KMS-11 (cell line): Measurements from ENCODE around the gene FDXACB1.

Source experiments
- H2AFZ ChIP-seq: fragments of 200-600 bp; sonication (generic); 2 replicates; pipeline ENCODE4 v1.6.1; 2016; ENCODE audit warnings: antibody characterized with exemption, mixed run types, low read depth
- H3K27ac ChIP-seq: fragments of 200-600 bp; sonication (generic); 2 replicates; pipeline ENCODE4 v1.6.1; 2016; ENCODE audit warnings: mild to moderate bottlenecking, mixed run types
- H3K27me3 ChIP-seq: fragments of 200-600 bp; sonication (generic); 2 replicates; pipeline ENCODE4 v1.6.1; 2017; ENCODE audit warnings: mild to moderate bottlenecking, low read depth, mixed run types, moderate library complexity; ENCODE audit not compliant: insufficient read depth
- H3K36me3 ChIP-seq: fragments of 200-600 bp; sonication (generic); 2 replicates; pipeline ENCODE4 v1.6.1; 2017; ENCODE audit warnings: mild to moderate bottlenecking, mixed run types; ENCODE audit not compliant: insufficient read depth
- H3K4me1 ChIP-seq: fragments of 200-600 bp; sonication (generic); 2 replicates; pipeline ENCODE4 v1.6.1; 2016; ENCODE audit warnings: mild to moderate bottlenecking, low read depth, mixed run types; ENCODE audit not compliant: poor library complexity, severe bottlenecking
- H3K4me2 ChIP-seq: fragments of 200-600 bp; sonication (generic); 2 replicates; pipeline ENCODE4 v1.7.0; 2016; ENCODE audit warnings: mild to moderate bottlenecking, mixed run types
- H3K4me3 ChIP-seq: fragments of 200-600 bp; sonication (generic); IDR thresholded peaks from 2 replicates; pipeline ENCODE4 v1.6.1; 2017; ENCODE audit warnings: low read depth, low read length, mixed read lengths; ENCODE audit not compliant: insufficient read depth
- H3K79me2 ChIP-seq: fragments of 200-600 bp; sonication (generic); 2 replicates; pipeline ENCODE4 v1.6.1; 2016; ENCODE audit warnings: low read depth, mixed run types; ENCODE audit not compliant: insufficient read depth
- H3K9ac ChIP-seq: fragments of 200-600 bp; sonication (generic); 2 replicates; pipeline ENCODE4 v1.6.1; 2016; ENCODE audit warnings: mild to moderate bottlenecking, mixed run types
- H4K20me1 ChIP-seq: fragments of 200-600 bp; sonication (generic); 2 replicates; pipeline ENCODE4 v1.6.1; 2016; ENCODE audit warnings: mild to moderate bottlenecking, mixed run types; ENCODE audit not compliant: insufficient read depth
- CTCF ChIP-seq: fragments of 200-600 bp; sonication (generic); conservative IDR thresholded peaks from 2 replicates; pipeline ENCODE4 v1.6.1; 2017; ENCODE audit warnings: low read depth, mild to moderate bottlenecking, antibody characterized with exemption, low read length, moderate library complexity, mixed read lengths

The FDXACB1 gene

GRCh38 chr11:111908639-111909305 lies 29.8 kb upstream of the FDXACB1 start:
- no peak for TF ChIP-seq CTCF
- Histone ChIP-seq H3K36me3 (no peaks in the 10 kb centered on the region), H3K27me3 (no peaks in the 10 kb centered on the region), H3K79me2 (no peaks in the 10 kb centered on the region), H3K4me2 (no peak overlapping the region), H3K4me3 (no peak overlapping the region), H4K20me1 (no peaks in the 10 kb centered on the region), H3K27ac (no peak overlapping the region), H3K9ac (no peak overlapping the region), H2AFZ (no peak overlapping the region), H3K4me1 (no peaks in the 10 kb centered on the region)

GRCh38 chr11:111906680-111907079 lies 27.7 kb upstream of the FDXACB1 start:
- no peaks in the 10 kb centered on the region for H3K36me3 ChIP-seq
- no peaks in the 10 kb centered on the region for H3K27me3 ChIP-seq
- H3K27ac ChIP-seq: no peak overlapping the region
- H4K20me1 ChIP-seq: no peaks in the 10 kb centered on the region
- no peak overlapping the region for H3K4me2 ChIP-seq
- no peaks in the 10 kb centered on the region for H3K79me2 ChIP-seq
- H2AFZ ChIP-seq: no peak overlapping the region
- H3K9ac ChIP-seq: no peak overlapping the region
- no peak overlapping the region for H3K4me3 ChIP-seq
- H3K4me1 ChIP-seq: no peaks in the 10 kb centered on the region
- TF ChIP-seq CTCF: no peak

GRCh38 chr11:111905411-111905810 lies 26.4 kb upstream of the FDXACB1 start:
- Histone ChIP-seq H3K4me2 (no peak overlapping the region), H4K20me1 (no peaks in the 10 kb centered on the region), H3K4me3 (no peak overlapping the region), H3K36me3 (no peaks in the 10 kb centered on the region), H3K27me3 (no peaks in the 10 kb centered on the region), H3K9ac (no peak overlapping the region), H3K79me2 (no peaks in the 10 kb centered on the region), H2AFZ (no peak overlapping the region), H3K27ac (no peak overlapping the region), H3K4me1 (no peaks in the 10 kb centered on the region)
- TF ChIP-seq CTCF: no peak

GRCh38 chr11:111886844-111887243 lies 7.9 kb upstream of the FDXACB1 start:
- Histone ChIP-seq H3K4me3 (no peak overlapping the region), H3K9ac (no peak overlapping the region), H3K36me3 (no peaks in the 10 kb centered on the region), H3K4me2 (no peak overlapping the region), H4K20me1 (no peaks in the 10 kb centered on the region), H3K4me1 (no peaks in the 10 kb centered on the region), H2AFZ (no peak overlapping the region), H3K27ac (no peak overlapping the region), H3K79me2 (no peaks in the 10 kb centered on the region), H3K27me3 (no peaks in the 10 kb centered on the region)
- TF ChIP-seq CTCF: no peak
